HFFc6 (cell line): ENCODE data around the gene ADGRF5. TPM values are rescaled to one million over a fixed set of nuclear protein-coding genes. Genes with fewer than 3 reads are reported as not detected.

ENCODE experiments used
- DNase-seq: peaks from one replicate; pipeline ENCODE4 v3.0.0-alpha.2; 2018
- H3K27ac Mint-ChIP-seq: 2 replicates; pipeline ENCODE4 v1.8.0; 2020; ENCODE audit warnings: mild to moderate bottlenecking, mixed read lengths
- H3K27me3 Mint-ChIP-seq: 2 replicates; pipeline ENCODE4 v1.8.0; 2021; ENCODE audit warnings: mild to moderate bottlenecking, moderate library complexity, mixed read lengths; ENCODE audit not compliant: insufficient read depth
- H3K36me3 Mint-ChIP-seq: 2 replicates; pipeline ENCODE4 v1.8.0; 2021; ENCODE audit warnings: low read depth, mixed read lengths
- H3K4me1 Mint-ChIP-seq: 2 replicates; pipeline ENCODE4 v1.8.0; 2020; ENCODE audit warnings: low read depth, mixed read lengths
- H3K4me3 Mint-ChIP-seq: 2 replicates; pipeline ENCODE4 v1.8.0; 2020; ENCODE audit warnings: mild to moderate bottlenecking, moderate library complexity, mixed read lengths
- H3K9me3 Mint-ChIP-seq: 2 replicates; pipeline ENCODE4 v1.8.0; 2020; ENCODE audit warnings: mild to moderate bottlenecking, mixed read lengths
- CTCF ChIP-seq: fragments of 200-600 bp; sonication (generic); IDR thresholded peaks from 2 replicates; pipeline ENCODE4 v1.5.0; 2021; ENCODE audit warnings: antibody characterized with exemption, mild to moderate bottlenecking
- total RNA-seq, 6 experiments: library from RNA; stranded (reverse); fragmentation: NEBNext Ultra II Directional; extraction: Animal tissue kit (Norgen Biotek cat#: 25700); gene quantifications; 2 replicates in 1 of 6; 3 replicates in 5 of 6; pipeline ENCODE4 v1.2.3, GENCODE V29; 2021

Gene ADGRF5
- total RNA-seq, 6 experiments from 2014 or later = 0.06 to 0.26 (median 0.20) TPM; not detected in 2

GRCh38 chr6:46963626-46964025 lies 41.9 kb upstream of the ADGRF5 start:
- H3K27ac Mint-ChIP-seq = no peak overlapping the region
- peaks cover 2% of the 10 kb centered on the region; the same call in 1 of the 2 replicates for H3K27me3 Mint-ChIP-seq
- no peaks in the 10 kb centered on the region for H3K36me3 Mint-ChIP-seq
- no peak overlapping the region for H3K4me3 Mint-ChIP-seq
- no peak for DNase-seq
- H3K4me1 Mint-ChIP-seq = no peaks in the 10 kb centered on the region
- TF ChIP-seq CTCF = no peak
- H3K9me3 Mint-ChIP-seq = no peaks in the 10 kb centered on the region; the same call in 1 of the 2 replicates

GRCh38 chr6:46963039-46963438 lies 41.3 kb upstream of the ADGRF5 start:
- Mint-ChIP-seq H3K9me3 (no peaks in the 10 kb centered on the region; the same call in 1 of the 2 replicates), H3K36me3 (no peaks in the 10 kb centered on the region), H3K4me3 (no peak overlapping the region), H3K27me3 (peaks cover 2% of the 10 kb centered on the region; the same call in 1 of the 2 replicates), H3K27ac (no peak overlapping the region), H3K4me1 (no peaks in the 10 kb centered on the region)
- no peak for TF ChIP-seq CTCF
- no peak for DNase-seq

GRCh38 chr6:46961711-46962110 lies 40.0 kb upstream of the ADGRF5 start:
- no peak overlapping the region for H3K4me3 Mint-ChIP-seq

GRCh38 chr6:46961232-46961631 lies 39.5 kb upstream of the ADGRF5 start:
- TF ChIP-seq CTCF = no peak
- peaks cover 2% of the 10 kb centered on the region; the same call in 1 of the 2 replicates for H3K27me3 Mint-ChIP-seq
- no peaks in the 10 kb centered on the region; the same call in 1 of the 2 replicates for H3K9me3 Mint-ChIP-seq
- H3K4me1 Mint-ChIP-seq = no peaks in the 10 kb centered on the region
- no peak overlapping the region for H3K27ac Mint-ChIP-seq
- H3K36me3 Mint-ChIP-seq = no peaks in the 10 kb centered on the region
- H3K4me3 Mint-ChIP-seq = no peak overlapping the region
- DNase-seq = no peak

More at GRCh38 chr6:46961711-46962110, 40.0 kb upstream of the ADGRF5 start:
- Mint-ChIP-seq H3K9me3 (no peaks in the 10 kb centered on the region; the same call in 1 of the 2 replicates), H3K27me3 (peaks cover 2% of the 10 kb centered on the region; the same call in 1 of the 2 replicates), H3K27ac (no peak overlapping the region), H3K36me3 (no peaks in the 10 kb centered on the region), H3K4me1 (no peaks in the 10 kb centered on the region)
- no peak for DNase-seq
- no peak for TF ChIP-seq CTCF

- Mint-ChIP-seq H3K27ac (no peak overlapping the region), H3K4me1 (no peaks in the 10 kb centered on the region), H3K27me3 (peaks cover 6% of the 10 kb centered on the region; the same call in 1 of the 2 replicates), H3K4me3 (no peak overlapping the region), H3K9me3 (no peaks in the 10 kb centered on the region), H3K36me3 (no peaks in the 10 kb centered on the region)
- no peak for DNase-seq
- TF ChIP-seq CTCF = no peak
These were observed 37.7 kb upstream of the ADGRF5 start for GRCh38 chr6:46959419-46959818.

- H3K27ac Mint-ChIP-seq = no peak overlapping the region
- H3K36me3 Mint-ChIP-seq = no peaks in the 10 kb centered on the region
- TF ChIP-seq CTCF = no peak
- no peak overlapping the region for H3K4me3 Mint-ChIP-seq
- no peaks in the 10 kb centered on the region for H3K4me1 Mint-ChIP-seq
- no peaks in the 10 kb centered on the region; the same call in 1 of the 2 replicates for H3K9me3 Mint-ChIP-seq
- H3K27me3 Mint-ChIP-seq = peaks cover 11% of the 10 kb centered on the region
- no peak for DNase-seq
These were observed 34.7 kb upstream of the ADGRF5 start for GRCh38 chr6:46956409-46956808.
